HG02943 (cell line): ENCODE data around the gene TF.
A peak's percentile ranks its signal among the peaks of the same experiment; 100 is the strongest.

Experiments used
- ATAC-seq: cut with Tn5 transposase; IDR thresholded peaks from one replicate; pipeline ENCODE4 v1.9.1; 2021; ENCODE audit warnings: mild to moderate bottlenecking, low read depth, moderate library complexity; ENCODE audit not compliant: unreplicated experiment

Gene TF

DNA sequence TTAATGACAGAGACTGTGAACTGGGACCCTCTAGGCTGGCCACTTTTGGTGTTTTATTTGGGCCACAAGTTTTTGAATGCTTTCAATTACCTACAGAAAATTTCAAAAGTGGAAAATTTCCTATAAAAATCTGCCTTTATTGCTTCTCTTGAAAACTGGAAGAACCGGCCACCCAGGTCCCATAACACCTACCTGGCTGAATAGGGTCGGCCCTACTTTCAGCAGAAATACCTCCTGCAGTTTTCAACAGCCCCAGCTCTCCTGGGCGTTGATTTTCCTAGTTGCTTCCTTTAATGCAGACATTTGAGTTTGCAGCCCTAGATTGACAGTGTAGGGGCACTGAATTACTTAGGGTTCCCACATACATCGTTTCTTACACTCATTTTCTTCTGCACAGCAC lies 58.7 kb downstream of the TF start:
- no peak for ATAC-seq

DNA sequence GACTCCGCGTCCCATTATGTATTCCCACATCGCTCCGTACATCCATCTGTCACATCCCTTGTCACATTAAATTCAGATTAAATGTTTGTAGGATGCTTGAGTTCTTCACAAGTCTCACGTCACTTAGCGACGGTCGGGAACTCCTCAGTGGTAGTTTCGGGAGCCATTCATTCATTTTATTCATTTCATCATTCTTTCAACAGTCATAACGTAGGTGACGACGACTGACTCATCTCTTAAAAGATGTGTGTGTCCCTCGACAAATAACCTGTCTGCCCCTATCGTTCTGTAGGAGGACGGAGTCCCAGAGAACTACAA lies 59.1 kb downstream of the TF start:
- ATAC-seq, result no peak

DNA sequence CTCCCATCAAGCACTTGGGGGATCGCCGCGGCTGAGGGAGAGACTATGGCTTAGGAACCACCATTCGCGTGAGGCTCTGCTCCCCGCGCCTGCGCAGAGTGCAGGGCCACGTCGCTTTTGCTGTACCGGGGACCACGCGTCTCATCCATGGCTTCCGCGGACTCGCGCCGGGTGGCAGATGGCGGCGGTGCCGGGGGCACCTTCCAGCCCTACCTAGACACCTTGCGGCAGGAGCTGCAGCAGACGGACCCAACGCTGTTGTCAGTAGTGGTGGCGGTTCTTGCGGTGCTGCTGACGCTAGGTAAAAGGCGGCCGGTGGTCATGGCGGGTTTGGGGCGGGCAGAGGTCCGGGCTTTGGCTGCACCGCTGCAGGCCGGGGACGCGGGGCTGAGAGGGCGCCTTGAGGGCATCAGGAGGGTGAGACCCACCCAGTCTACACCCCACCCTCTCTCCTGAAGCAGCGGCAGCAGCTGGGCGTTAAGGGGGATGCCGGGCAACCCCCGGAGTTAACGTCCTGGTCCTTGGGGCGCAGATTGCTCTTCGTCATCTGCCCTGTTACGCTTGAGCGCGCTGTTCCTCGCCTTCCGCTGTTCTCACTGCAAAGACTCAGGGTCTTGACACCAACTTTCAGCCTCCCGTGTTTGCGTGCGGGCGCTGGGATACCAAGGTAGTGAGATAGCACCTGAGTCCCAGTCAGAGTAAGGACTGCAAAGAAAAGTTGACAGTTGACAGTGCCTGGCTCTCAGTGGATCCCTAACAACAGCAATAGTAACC lies 59.7 kb downstream of the TF start, which contains the start of gene SRPRB:
Gene SRPRB (plus strand): TSS at position 114 of the 774 bp plus-strand sequence. CDS start 34 bp downstream, at position 148.
- peak; percentile 98 for ATAC-seq

DNA sequence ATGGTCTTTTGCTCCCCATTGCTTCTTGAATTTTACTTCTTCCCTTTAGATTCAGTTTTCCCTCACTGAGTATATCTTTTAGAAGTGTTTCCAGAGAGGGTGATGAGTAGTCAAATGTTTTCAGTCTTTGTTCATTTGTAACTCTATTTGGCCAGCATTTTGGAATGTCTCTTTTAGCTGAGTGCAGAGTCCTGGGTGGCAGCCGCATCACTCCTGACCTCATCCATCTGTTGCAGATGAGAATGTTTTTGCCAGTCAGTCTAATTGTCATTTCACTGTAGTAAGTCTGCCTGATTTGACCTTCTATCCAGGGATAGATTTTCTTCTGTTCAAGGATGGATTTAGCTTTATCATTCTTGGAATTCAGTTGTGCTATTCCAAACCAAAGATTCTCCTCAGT lies 66.7 kb downstream of the TF start:
- ATAC-seq, result no peak

DNA sequence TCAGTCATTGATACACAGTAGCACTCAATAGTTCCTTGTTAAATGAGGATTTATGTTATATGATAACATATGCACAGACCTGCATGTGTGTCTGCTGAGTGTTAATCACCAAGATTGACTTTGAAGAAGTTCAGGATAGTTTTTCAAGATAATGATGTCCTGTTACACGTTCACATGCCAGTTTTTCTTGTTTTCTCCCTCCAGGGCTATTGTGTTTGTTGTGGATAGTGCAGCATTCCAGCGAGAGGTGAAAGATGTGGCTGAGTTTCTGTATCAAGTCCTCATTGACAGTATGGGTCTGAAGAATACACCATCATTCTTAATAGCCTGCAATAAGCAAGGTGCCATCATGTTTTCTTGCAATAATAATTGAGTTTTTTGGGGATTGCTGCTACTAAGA lies 69.2 kb downstream of the TF start:
- ATAC-seq, result no peak

DNA sequence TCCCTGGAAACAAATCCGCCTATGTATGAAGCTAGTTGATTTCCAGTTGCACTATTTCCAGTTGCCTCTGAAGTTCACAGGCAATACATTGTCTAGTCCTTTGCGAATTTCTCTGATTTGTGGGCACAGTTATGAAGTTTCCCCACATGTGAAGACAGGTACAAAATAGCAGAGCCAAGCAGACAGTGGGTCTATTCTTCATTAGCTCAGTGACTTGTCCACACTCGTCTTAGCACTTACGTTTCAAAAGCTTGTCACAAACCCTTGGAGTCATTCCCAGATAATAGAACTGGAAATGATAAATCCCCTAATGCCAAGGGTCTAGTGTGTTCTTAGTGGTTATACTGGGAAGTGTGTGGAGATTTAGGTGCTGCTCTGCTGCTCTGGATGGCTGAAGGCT lies 73.9 kb downstream of the TF start:
- no peak for ATAC-seq

DNA sequence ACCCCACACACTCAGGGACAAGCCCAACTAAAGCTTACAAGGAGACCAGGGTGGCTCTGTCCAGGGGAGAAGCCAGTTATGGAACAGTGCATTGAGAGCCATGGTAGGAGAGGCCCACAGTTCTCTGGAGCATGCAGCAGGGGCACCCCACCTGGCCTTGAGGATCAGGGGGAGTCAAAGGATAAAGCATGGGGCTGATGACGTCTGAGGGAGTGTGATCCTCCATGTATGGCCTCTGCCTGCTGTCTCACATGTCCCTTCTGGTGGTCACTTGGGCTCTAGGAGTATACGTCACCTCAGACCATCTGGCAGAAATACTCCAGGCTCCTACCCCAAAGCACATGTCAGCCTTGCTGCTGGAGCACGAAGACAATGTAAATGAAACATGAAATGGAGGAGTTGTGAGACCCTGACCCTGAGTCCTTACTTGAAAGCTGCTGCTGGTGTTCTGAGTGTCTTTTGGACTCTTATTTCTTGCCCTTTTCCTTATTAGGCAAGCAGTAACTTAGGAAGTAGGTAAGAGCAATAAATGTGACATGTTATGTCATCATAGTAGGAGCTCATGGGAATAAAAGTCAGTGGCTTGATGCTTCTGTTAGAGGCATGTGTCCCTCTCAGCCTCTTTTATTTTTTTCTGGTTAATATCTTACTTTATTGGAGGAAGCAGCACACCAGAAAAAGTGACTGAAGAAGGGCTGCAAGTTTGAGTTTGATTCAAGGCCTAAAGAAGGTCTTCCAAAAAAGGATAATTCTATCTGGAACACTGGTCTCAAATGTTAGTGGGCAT lies 74.9 kb downstream of the TF start:
- ATAC-seq, result no peak

DNA sequence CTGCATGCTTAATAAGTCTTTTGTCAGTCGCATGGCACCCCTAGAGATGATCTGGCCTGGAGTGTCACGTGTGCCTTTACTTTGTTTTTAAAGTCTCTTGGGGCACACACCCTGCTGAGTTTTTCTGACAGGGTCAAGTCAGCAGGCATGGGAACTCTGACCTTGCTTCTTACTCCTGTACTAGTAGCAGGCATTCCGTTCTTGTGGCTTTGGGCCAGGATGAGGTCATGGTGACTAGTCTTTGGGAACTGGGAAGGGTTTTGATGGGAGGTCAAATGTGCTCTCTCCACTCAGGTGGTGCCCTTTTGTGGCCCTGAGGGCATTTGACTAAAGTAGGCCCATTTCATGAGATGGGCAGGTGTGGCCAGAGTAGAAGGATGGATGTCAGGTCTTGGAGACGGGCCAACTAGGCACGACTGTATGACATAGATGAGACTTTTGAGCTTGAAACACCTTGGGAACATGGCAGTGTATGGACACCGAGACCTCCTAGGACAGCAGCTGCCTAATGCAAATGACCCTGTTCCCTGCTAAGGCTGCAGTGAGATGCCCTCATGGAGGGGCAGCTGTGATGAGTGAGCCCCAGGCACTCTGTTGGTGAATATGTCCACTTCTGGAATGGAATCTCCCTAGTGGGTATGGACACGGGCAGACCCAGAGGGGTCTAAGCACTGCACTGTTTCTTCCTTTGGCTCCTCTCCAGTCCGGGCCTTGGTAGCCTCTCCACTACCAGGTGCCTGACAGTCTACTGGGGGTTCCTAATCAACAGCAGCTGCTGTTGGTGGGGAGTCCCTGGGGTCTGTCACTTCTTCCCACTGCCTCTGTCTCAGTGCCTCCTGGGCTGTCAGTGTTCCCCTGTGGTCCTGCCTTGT lies 75.8 kb downstream of the TF start:
- no peak for ATAC-seq

DNA sequence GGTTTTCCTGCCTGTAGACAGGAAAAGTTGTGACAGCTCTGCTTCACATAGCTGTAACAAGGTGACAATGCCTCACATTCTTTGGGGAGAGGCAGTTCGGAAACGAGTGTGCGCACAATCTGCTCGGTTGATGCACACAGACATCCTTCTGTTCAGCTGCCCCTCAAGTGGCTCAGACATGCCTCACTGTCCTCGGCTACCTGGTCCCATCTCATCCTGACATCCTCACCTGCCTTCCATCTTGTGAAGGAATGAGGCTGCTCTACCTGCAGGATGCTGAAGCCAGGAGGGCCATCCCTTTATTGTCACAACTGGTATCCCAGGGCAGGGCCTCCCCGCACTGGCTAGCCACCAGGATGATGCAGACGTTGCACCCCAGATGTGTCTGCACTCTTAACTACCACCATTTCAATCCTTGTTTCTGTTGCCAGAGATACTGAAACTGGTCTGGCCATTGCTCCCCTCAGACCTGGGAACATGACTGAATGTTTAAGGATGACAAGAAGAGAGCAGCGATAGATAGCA lies 78.8 kb downstream of the TF start:
- ATAC-seq, result no peak

DNA sequence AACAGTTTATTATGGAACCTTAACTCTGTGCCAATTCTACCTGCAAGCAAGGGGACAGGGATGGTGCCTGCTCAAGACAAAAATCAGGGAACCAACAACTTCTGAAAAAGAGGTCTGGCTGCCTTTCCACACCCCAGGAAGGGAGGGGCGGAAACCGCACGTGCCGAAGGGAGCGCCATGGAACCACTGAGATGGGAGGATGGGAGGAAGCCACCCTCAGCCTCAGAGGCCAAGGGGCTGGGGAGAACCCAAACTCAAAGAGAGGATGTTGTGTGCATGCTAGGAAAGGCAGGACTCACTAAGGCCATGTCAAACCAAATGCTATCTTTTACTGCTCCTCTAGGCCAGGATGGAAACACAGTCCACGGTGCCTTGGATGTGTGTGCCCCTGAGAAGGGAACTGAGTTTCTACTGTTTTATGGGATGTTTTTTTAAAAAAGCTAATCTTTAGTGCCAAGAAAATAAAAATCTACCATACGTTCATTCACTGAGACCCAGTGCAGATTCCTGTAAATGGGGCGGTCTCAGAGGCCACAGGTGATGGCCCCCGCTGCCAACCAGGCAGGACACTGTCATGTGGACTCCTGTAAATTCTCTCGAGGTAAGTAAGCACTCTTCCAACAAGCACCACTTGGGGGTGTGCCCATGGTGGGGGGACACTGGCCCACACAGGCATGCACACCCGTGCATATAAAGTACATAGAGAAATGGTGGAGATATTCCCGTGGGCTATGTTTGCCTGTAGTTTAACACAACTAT lies 80.0 kb downstream of the TF start:
- ATAC-seq, result no peak

DNA sequence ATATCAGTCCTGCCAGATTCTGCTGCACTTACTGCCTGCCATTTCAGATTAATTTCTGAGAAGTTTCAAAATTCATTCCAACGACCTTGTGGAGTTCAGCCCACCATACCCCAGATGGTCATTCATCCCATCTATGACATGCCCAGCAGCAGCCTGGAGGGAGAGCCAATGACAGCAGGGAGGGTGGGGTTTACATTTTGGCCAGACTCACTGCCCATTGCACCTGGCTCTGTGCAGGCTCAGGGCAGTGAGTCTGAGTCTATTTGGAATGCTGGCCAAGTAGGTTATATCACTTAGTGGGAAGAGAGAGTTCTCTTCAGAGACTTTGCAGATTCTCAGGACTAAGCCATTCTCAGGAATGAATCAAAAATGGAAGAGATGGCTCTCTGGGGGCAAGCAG lies 80.9 kb downstream of the TF start:
- ATAC-seq, result no peak

DNA sequence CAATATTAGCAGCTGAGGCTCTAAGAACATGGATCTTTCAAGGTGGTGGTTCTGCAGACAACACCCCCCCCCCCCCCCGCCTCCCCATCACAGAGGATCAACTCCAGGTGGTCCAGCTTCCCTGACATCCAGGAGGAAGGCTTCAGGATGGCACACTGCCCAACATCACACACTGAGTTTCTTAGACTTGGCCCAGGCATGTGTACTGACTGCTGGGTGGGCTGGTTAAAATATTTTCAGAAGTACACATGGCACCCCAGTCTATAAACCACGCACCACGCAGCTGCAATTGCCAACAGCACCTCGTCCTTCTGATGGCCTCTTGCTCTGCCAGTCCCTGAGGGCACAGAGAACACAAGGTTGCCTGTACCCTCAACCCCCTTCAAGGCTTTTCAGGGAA lies 81.5 kb downstream of the TF start:
- ATAC-seq, result no peak

DNA sequence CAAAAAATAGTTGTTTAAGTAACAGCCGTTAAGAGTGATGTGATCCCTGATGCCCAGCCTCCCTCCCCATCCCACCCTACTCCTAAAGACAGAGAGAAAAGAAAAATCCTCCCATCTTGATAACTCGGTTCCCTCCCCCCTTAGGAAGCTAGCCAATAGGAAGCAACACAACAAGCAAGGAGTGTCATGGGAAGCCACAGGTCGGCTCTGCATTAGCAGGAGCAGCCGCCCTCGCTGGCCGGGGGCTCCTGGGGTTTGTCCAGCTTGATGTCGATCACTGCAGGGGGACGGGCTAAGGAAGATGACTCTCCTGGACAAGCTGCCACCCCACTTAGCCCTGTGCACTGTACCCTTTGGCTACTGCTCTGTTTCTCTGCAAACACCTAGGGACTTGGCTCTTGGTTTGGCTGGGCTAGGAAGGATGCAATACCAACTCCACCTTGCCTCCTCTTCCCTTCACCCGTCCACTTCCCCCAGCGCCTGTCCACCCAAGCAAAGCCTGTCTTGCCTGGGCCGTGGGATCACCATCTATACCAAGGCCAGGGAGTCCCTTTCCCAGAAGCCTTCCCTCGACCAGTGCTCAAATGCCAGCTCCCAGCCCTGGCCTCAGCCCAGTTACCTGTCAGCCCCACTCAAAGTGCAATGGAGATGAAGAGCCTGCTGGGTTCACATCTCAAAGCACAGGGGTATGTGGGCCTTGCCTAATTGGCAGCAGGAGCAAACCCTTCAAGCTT lies 82.5 kb downstream of the TF start:
- ATAC-seq, result no peak

DNA sequence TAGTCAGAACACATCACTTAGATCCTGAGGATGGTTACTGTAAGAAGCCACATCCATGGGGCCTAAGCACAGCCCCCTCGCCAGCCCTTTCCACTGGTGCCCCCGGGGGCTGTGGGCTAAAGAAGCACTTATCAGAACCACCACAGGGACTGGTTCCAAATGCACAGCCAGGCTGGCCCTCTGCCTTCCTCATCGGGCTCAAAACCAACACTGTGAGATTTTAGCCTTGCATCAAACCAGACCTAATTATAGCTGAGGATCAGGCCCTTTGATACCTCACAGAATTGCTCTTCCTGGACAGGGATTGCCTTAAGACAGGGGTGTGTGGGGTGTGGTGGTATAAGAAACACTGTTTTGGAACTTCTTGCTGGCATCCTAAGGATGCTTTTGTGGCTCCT lies 83.1 kb downstream of the TF start:
- no peak for ATAC-seq

DNA sequence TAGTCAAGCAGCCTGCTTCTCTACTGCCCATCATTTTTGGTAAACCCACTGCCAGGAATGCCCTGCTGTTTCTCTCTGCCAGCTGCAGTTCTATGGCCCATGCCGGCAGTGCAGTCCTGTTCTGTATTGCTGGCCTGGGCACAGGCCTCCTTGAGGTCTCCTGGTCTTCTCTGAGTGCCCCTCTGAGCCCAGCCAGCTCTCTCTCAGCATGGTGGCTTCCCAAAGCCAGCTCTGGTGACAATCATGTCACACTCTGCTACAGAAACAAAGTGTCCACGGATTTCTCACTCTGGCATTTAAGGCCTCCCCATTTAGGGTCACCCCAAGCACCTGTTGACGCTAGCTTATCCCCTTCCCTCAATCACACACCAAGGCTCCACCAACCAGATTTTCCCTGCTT lies 83.9 kb downstream of the TF start:
- no peak for ATAC-seq

DNA sequence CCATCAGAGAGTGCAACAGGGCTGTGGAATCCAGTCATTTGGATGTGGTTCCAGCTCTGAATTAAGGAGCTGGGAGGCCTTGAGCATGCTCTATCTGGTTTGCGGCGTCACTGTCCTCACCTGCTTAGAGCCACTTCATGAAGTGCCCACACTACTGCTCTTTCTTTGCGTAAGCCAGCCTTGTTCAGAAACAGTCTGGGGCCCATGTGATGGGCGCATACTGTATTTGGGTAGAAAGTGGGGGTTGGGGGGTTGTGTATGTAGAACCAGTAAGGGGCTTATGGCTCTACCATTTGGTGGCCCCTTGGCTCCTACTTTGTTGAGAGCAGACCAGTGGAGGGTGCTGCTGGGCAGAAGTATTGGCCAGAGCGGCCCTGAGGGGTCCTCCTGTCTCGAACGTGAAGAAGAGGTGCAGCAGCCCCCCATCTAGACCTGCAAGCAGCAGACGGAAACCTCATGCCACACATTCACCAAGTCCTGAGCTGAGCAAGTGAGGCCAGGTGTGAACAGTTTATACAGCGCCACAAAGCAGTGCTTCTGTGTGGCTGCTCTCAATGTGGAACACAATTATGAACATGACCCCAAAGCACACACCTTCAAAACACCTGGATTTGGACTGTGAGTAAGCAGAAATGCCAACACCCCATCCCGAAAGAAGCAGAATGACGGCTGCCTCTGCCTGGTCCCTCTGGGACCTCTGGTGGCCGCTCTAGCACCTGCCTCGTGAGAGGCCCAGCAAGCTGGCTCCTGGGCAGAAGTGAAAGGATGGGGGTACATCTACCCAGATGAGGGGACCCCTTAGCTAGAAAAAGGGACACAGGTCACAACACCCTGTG lies 86.0 kb downstream of the TF start:
- ATAC-seq, result no peak

DNA sequence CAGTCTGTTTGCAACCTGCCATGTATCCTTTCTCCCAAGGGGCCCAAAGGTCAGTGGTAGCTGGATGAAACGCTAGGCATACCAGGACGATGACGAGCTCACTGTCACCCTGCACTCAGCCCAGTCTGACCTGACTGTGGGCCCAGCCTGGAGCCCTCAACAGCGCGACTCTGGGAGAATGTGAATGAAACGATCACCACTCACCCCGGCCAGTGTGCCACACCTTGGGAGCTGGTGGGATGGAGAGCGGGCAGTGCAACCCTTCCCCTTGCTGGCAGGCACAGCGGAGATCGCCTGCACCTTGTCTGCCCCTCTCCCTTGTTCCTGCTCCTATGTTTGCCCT lies 86.6 kb downstream of the TF start:
- ATAC-seq, result no peak

DNA sequence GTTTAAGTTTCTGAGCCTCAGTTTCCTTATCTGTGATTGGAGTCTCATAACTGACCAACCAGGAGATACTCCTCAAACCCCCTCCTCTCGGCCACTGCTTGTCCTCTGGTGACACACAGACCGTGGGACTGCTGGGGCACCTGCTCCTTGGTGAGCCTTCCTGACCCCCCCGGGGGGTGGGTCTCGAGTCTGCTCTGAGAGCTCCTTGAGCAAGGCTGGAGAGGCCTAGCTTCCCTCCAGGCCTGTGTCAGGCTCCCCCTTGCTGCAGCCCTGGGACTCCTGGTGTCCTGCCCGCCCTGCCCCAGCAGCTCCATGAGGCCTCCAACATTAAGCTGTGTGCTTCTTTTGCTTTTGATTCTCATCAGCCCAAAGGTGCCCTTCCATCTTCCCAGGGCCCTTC lies 87.1 kb downstream of the TF start:
- no peak for ATAC-seq
